ENCODE measurements around the gene GP1BA.
A peak's percentile ranks its signal among the peaks of the same experiment; 100 is the strongest.
"Not testable (repeated sequence)": the region's sequence is repeated elsewhere in the genome, so short reads cannot be mapped to it uniquely, and the experiment has no call there.

Gene GP1BA

GRCh38 chr17:4901648-4902344, 30.3 kb upstream of the GP1BA start:
- no peak for DNase-seq

GRCh38 chr17:4902540-4902939, 29.5 kb upstream of the GP1BA start:
- DNase-seq: no peak

- DNase-seq: peak; percentile 54
Measured at GRCh38 chr17:4903051-4903818, 28.8 kb upstream of the GP1BA start, which contains the start of gene CHRNE. Gene CHRNE (minus strand): TSS chr17:4903098. CDS start chr17:4903063, 35 bp downstream.

GRCh38 chr17:4906642-4907041, 25.4 kb upstream of the GP1BA start:
- not testable (repeated sequence) for DNase-seq

DNA sequence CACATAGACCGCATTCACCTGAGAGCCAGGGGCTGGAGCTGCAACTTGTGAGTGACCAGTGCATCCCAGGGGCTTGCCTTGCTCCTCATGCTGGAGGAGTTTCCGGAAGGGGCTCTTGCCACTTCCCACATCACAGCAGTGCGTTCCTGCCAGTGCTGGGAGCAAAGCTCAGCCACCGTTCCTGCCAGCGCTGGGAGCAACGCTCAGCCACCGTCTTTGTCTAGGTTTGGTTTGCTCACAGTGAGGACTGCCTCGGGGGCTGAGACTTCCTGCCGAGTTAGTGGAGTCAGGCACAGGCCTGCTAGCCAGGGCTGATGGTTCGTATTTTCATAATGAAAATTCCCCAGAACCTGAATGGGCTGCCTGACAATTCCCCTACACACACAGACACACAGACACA, 23.8 kb upstream of the GP1BA start:
- no peak for DNase-seq

DNA sequence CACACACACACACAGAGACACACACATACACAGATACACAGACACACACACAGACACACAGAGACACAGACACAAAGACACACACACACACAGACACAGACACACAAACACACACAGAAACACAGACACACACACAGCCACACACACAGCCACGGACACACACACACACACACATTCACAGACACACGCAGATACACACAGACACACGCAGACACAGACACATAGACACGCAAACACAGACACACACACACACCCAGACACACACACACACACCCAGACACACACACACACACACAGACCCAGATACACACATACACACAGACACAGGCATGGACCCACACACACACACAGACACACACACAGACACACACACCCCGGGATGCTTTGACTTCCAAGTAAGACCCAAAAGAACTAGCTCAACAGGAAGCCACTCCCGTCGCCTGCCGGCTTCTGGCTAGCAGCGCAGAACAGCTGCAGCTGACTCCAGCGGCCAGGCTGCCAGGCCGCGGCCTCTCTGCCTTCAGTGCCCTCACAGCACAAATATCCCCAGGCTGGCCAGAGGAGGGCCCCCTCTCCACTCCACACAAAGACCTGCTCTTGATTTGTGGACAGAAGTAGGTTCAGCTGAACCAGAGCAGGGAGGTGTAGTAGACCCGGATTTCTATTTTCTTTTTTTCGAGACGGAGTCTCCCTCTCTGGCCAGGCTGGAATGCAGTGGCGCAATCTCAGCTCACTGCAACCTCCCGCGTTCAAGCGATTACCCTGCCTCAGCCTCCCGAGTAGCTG, 23.2 kb upstream of the GP1BA start:
- peak; percentile 47 for DNase-seq

DNA sequence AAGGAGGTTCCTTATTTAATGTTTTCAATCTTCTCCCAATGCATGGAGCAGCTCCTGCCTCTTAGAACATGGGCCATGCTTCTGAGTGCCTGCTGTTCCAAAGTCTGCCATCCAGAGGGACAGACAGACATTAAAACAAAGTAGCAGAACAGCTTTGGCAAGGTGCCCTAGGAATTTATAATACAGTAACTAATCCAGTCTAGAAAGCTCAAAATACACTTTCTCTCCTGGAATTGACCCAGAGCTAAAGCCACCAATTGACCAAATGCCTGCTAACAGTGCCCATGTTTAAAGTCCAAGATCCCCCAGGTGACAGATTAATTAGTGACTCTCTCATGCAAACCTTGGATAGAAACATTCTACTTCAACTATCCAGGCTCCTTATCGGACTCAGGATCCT, 18.1 kb upstream of the GP1BA start:
- no peak for DNase-seq

DNA sequence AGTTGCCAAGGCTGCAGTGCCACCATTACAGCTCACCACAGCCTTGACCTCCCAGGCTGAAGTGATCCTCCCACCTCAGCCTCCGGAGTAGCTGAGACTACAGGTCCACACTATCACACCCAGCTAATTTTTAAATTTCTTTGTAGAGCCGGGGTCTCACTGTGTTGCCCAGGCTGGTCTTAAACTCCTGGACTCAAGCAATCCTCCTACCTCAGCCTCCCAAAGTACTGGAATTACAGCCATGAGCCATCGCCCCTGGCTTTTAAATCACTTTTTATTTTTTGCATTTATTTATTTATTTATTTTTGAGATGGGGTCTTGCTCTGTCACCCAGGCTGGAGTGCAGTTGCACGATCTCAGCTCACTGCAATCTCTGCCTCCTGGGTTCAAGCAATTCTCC, 17.5 kb upstream of the GP1BA start:
- DNase-seq: not testable (repeated sequence)

- DNase-seq: no peak
Measured at GRCh38 chr17:4919511-4920047, 12.5 kb upstream of the GP1BA start.

DNA sequence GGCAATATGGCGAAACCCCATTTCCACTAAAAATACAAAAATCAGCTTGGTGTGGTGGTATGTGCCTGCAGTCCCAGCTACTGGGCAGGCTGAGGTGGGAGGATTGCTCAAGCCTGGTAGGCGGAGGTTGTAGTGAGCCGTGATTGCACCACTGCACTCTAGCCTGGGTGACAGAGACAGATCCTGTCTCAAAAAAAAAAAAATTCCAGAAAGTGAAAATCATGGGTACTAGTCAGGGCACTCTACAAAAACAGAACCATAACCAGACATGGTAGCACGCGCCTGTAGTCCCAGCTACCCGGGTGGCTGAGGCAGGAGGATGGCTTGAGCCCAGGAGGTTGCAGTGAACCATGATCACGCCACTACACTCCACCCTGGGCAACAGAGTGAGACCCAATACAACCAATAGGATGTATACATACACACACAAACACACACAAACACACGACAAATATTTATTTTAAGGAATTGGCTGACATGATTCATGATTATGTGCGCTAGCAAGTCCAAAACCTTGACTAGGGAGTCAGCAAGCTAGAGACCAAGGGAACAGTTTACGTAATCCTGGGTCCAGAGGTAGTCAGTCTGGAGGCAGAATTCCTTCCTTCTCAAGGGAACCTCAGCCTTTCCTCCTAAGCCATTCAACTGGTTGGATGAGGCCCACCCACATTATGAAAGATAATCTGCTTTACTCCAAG, 11.6 kb upstream of the GP1BA start:
- no peak for DNase-seq

DNA sequence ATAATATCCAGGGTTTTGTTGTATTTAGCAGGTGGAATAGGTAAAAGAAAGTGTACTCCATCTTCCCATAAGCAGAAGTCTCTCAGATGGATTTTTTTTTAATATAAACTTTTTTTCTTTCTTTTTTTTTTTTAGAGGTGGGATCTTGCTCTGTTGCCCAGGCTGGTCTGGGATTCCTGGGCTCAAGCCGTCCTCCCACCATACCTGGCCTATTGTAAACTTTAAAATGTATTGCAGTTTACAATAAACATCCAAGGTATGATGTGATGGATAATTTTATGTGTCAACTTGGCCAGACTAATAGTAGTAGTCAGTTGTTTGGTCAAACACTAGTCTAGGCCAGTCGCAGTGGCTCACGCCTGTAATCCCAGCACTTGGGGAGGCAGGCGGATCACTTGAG, 10.8 kb upstream of the GP1BA start:
- DNase-seq: no peak

- DNase-seq: not testable (repeated sequence)
Measured at GRCh38 chr17:4926577-4927335, 5.3 kb upstream of the GP1BA start.

- no peak for DNase-seq
Measured at GRCh38 chr17:4928881-4929280, 3.2 kb upstream of the GP1BA start.

- DNase-seq: no peak
Measured at GRCh38 chr17:4932756-4933155, 679 bp downstream of the GP1BA start.

DNA sequence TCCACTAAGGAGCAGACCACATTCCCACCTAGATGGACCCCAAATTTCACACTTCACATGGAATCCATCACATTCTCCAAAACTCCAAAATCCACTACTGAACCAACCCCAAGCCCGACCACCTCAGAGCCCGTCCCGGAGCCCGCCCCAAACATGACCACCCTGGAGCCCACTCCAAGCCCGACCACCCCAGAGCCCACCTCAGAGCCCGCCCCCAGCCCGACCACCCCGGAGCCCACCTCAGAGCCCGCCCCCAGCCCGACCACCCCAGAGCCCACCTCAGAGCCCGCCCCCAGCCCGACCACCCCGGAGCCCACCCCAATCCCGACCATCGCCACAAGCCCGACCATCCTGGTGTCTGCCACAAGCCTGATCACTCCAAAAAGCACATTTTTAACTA, 1.6 kb downstream of the GP1BA start:
- DNase-seq: no peak

DNA sequence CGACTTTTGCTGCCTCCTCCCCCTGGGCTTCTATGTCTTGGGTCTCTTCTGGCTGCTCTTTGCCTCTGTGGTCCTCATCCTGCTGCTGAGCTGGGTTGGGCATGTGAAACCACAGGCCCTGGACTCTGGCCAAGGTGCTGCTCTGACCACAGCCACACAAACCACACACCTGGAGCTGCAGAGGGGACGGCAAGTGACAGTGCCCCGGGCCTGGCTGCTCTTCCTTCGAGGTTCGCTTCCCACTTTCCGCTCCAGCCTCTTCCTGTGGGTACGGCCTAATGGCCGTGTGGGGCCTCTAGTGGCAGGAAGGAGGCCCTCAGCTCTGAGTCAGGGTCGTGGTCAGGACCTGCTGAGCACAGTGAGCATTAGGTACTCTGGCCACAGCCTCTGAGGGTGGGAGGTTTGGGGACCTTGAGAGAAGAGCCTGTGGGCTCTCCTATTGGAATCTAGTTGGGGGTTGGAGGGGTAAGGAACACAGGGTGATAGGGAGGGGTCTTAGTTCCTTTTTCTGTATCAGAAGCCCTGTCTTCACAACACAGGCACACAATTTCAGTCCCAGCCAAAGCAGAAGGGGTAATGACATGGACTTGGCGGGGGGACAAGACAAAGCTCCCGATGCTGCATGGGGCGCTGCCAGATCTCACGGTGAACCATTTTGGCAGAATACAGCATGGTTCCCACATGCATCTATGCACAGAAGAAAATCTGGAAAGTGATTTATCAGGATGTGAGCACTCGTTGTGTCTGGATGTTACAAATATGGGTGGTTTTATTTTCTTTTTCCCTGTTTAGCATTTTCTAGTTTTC, 2.3 kb downstream of the GP1BA start:
- no peak for DNase-seq

GRCh38 chr17:4935650-4936049, 3.6 kb downstream of the GP1BA start:
- DNase-seq: no peak

GRCh38 chr17:4936436-4936835, 4.4 kb downstream of the GP1BA start:
- no peak for DNase-seq

- no peak for DNase-seq
Measured at GRCh38 chr17:4937553-4937952, 5.5 kb downstream of the GP1BA start.

- no peak for DNase-seq
Measured at GRCh38 chr17:4938069-4938491, 6.0 kb downstream of the GP1BA start.

All from T1000 (cell line).